ENCODE data around the gene C16orf74. TPM values are rescaled to one million over a fixed set of nuclear protein-coding genes. Genes with fewer than 3 reads are reported as not detected.

The C16orf74 gene
- total and polyA plus RNA-seq, 2 of the 13 experiments (the other 11 are each of a cell fraction or from before 2014, with no cell fraction given) = 0.13 to 0.29 TPM

DNA sequence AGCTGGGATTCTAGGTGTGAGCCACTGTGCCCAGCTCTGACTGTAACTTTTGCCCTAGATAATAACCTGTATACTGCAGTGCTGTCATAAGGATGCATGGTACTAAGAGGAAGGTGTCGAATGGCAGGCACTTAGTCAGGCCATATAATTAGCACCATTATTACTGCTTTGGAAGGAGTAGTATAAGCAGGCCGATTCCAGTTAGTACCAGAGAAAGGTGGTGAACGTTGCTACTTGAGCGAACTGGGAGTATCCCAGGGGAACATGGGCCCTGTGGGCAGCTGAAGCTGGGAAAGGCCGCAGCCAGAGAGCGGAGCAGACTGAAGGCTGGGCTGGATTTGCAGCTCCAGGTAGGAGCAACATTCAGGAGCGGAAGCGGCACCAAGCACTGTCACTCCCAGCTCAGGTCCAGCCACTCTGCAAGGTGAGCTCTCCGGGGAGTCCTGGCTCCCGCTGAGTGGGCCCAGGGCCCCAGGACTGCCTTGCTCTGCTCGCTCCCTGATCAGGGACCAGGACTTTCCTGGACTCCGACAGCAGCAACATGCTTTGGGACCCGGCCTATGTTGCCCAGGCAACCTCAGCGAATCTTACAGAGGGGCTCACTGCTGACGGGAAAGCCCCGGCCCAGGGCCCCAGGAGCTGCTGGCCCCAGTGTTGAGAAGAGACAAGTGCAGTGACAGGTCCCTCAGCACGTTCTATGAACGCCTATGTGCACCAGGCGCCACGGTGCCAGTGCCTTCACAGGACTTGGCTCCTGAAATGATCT, 28.6 kb downstream of the C16orf74 start:
- ATAC-seq (no peak), FAIRE-seq (no peak), DNase-seq (ENCODE audit: low spot score) (no peak)
- no peak overlapping the region for H3K9ac ChIP-seq (ENCODE audit: insufficient read depth, low read depth, low read length)
- no TSS peak for BruUV-seq (replicated peaks)
- H4K20me1 ChIP-seq (ENCODE audit: insufficient read depth, low read length) = peaks cover 3% of the 10 kb centered on the region; the same call in 1 of the 2 replicates
- H3K4me2 ChIP-seq (ENCODE audit: low read depth, low read length) = no peak overlapping the region
- in situ Hi-C loops (cut with HindIII; ENCODE audit: extremely low pct_ligation_motif_present, low pct_unique_long_range_greater_than_20kb) (no loop called here), intact Hi-C loops (cut with micrococcal nuclease; ENCODE audit: unreplicated experiment) (no loop called here)
- TF ChIP-seq, protein P1, sequence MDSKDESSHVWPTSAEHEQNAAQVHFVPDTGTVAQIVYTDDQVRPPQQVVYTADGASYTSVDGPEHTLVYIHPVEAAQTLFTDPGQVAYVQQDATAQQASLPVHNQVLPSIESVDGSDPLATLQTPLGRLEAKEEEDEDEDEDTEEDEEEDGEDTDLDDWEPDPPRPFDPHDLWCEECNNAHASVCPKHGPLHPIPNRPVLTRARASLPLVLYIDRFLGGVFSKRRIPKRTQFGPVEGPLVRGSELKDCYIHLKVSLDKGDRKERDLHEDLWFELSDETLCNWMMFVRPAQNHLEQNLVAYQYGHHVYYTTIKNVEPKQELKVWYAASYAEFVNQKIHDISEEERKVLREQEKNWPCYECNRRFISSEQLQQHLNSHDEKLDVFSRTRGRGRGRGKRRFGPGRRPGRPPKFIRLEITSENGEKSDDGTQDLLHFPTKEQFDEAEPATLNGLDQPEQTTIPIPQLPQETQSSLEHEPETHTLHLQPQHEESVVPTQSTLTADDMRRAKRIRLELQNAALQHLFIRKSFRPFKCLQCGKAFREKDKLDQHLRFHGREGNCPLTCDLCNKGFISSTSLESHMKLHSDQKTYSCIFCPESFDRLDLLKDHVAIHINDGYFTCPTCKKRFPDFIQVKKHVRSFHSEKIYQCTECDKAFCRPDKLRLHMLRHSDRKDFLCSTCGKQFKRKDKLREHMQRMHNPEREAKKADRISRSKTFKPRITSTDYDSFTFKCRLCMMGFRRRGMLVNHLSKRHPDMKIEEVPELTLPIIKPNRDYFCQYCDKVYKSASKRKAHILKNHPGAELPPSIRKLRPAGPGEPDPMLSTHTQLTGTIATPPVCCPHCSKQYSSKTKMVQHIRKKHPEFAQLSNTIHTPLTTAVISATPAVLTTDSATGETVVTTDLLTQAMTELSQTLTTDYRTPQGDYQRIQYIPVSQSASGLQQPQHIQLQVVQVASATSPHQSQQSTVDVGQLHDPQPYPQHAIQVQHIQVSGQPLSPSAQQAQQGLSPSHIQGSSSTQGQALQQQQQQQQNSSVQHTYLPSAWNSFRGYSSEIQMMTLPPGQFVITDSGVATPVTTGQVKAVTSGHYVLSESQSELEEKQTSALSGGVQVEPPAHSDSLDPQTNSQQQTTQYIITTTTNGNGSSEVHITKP (CRISPR knock-in tag; IDR thresholded peaks at IDR 0.05; ENCODE audit: low read depth) = no peak
- TF ChIP-seq ZIK1 (CRISPR knock-in tag; IDR thresholded peaks at IDR 0.05; ENCODE audit: borderline replicate concordance, low read depth) = no peak
- TF ChIP-seq ZNF274 (CRISPR knock-in tag; IDR thresholded peaks at IDR 0.05) = 0 out of 2 replicates have a peak, but pooled peaks have one; percentile 22
- TF ChIP-seq, protein P2, sequence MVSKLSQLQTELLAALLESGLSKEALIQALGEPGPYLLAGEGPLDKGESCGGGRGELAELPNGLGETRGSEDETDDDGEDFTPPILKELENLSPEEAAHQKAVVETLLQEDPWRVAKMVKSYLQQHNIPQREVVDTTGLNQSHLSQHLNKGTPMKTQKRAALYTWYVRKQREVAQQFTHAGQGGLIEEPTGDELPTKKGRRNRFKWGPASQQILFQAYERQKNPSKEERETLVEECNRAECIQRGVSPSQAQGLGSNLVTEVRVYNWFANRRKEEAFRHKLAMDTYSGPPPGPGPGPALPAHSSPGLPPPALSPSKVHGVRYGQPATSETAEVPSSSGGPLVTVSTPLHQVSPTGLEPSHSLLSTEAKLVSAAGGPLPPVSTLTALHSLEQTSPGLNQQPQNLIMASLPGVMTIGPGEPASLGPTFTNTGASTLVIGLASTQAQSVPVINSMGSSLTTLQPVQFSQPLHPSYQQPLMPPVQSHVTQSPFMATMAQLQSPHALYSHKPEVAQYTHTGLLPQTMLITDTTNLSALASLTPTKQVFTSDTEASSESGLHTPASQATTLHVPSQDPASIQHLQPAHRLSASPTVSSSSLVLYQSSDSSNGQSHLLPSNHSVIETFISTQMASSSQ (IDR thresholded peaks at IDR 0.05; ENCODE audit: low read depth) = no peak
- TF ChIP-seq, protein P2 (CRISPR knock-in tag; IDR thresholded peaks at IDR 0.05; ENCODE audit: borderline replicate concordance) = no peak
- no peak for TF ChIP-seq ATM (IDR thresholded peaks at IDR 0.05; ENCODE audit: borderline replicate concordance)
- no peak for TF ChIP-seq YY1 (IDR thresholded peaks at IDR 0.05; ENCODE audit: insufficient read depth, insufficient replicate concordance, low read depth, low read length)
- TF ChIP-seq, protein P3, sequence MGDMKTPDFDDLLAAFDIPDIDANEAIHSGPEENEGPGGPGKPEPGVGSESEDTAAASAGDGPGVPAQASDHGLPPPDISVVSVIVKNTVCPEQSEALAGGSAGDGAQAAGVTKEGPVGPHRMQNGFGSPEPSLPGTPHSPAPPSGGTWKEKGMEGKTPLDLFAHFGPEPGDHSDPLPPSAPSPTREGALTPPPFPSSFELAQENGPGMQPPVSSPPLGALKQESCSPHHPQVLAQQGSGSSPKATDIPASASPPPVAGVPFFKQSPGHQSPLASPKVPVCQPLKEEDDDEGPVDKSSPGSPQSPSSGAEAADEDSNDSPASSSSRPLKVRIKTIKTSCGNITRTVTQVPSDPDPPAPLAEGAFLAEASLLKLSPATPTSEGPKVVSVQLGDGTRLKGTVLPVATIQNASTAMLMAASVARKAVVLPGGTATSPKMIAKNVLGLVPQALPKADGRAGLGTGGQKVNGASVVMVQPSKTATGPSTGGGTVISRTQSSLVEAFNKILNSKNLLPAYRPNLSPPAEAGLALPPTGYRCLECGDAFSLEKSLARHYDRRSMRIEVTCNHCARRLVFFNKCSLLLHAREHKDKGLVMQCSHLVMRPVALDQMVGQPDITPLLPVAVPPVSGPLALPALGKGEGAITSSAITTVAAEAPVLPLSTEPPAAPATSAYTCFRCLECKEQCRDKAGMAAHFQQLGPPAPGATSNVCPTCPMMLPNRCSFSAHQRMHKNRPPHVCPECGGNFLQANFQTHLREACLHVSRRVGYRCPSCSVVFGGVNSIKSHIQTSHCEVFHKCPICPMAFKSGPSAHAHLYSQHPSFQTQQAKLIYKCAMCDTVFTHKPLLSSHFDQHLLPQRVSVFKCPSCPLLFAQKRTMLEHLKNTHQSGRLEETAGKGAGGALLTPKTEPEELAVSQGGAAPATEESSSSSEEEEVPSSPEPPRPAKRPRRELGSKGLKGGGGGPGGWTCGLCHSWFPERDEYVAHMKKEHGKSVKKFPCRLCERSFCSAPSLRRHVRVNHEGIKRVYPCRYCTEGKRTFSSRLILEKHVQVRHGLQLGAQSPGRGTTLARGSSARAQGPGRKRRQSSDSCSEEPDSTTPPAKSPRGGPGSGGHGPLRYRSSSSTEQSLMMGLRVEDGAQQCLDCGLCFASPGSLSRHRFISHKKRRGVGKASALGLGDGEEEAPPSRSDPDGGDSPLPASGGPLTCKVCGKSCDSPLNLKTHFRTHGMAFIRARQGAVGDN (CRISPR knock-in tag; IDR thresholded peaks at IDR 0.05) = peak; percentile 20; the same call in 1 of the 2 replicates
- no peaks in the 10 kb centered on the region for H3K79me2 ChIP-seq (ENCODE audit: insufficient read depth, low read length)
- no peaks in the 10 kb centered on the region for H3K36me3 ChIP-seq (replicated peaks in 1 of 2; ENCODE audit: control insufficient read depth in 1 of 2, insufficient read depth in 2 of 2, low read length in 2 of 2)
- WGBS (ENCODE audit: low lambda C conversion rate) = 38% methylated on average over 18 of the region's 20 CpGs
- H2AFZ ChIP-seq (ENCODE audit: low read length) = no peak overlapping the region
- H3K4me3 ChIP-seq (replicated peaks in 1 of 3; ENCODE audit: insufficient read depth in 1 of 3, low read depth in 2 of 3, low read length in 3 of 3) = no peak overlapping the region
- ChIA-PET POLR2A (no interaction called here), CTCF (ENCODE audit: low intra/inter-chr PET ratio, low total read pairs) (no interaction called here)
- H3K9me3 ChIP-seq (ENCODE audit: low read length) = no peaks in the 10 kb centered on the region
- H3K27me3 ChIP-seq (ENCODE audit: control insufficient read depth in 1 of 2, insufficient read depth in 2 of 2, low read length in 2 of 2) = peaks cover 3 to 12% of the 10 kb centered on the region in 2 experiments; a peak in 3 of 5 replicates
- peaks cover 18% of the 10 kb centered on the region for H3K4me1 ChIP-seq (ENCODE audit: insufficient read depth, low read length)
- no peak overlapping the region for H3K27ac ChIP-seq (ENCODE audit: extremely low read length, insufficient read depth, low read length)
